DMS153 (cell line): ENCODE results near the gene LRCH2.

ENCODE experiments used
- DNase-seq: peaks from one replicate; lab custom pipeline; 2025; lab: John Stamatoyannopoulos, UW

Gene LRCH2

DNA sequence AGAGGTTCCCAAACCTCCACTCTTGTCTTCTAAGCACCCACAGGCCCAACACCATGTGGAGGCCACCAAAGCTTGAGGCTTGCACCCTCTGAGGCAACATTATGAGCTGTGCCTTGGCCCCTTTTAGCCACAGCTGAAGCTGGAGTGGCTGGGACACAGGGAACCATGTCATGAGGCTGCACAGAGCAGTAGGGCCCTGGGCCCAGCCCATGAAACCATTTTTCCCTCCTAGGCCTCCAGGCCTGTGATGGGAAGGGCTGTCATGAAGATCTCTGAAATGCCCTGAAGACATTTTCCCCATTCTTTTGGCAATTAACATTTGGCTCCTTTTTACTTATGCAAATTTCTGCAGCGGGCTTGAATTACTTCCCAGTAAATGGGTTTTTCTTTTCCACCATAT is 29.9 kb downstream of the LRCH2 start:
- DNase-seq, result no peak

DNA sequence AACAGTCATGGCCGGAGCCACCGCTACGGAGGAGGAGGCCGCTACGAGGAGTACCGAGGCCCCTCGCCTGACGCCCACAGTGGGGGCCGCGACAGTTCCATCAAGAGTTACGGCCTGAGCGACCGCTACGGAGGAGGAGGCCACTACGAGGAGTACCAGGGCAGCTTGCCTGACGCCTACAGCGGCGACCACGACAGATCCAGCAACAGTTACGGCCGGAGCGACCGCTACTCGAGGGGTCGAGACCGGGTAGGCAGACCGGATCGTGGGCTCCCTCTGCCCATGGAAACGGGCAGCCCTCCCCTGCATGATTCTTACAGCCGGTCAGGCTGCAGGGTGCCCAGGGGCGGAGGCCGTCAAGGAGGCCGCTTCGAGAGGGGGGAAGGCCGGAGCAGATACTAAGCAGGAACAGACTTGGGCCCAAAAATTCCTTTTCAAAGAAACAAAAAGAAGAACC is 41.6 kb downstream of the LRCH2 start:
- DNase-seq, result no peak

DNA sequence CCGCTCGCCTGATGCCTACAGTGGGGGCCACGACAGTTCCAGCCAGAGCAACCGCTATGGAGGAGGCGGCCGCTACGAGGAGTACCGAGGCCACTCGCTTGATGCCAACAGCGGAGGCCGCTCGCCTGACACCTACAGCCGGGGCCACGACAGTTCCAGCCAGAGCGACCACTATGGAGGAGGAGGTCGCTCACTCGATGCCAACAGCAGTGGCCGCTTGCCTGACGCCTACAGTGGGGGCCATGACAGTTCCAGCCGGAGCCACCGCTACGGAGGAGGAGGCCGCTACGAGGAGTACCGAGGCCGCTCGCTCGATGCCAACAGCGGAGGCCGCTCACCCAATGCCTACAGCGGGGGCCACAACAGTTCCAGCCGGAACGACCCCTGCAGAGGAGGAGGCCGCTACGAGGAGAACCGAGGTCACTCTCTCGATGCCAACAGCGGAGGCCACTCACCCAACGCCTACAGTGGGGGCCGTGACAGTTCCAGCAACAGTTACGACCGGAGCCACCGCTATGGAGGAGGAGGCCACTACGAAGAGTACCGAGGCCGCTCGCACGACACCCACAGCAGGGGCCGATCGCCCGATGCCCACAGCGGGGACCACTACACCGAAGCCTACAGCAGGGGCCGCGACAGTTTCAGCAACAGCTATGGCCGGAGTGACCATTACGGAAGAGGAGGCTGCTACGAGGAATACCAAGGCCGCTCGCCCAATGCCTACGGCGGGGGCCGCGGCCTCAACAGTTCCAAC is 42.2 kb downstream of the LRCH2 start:
- no peak for DNase-seq

DNA sequence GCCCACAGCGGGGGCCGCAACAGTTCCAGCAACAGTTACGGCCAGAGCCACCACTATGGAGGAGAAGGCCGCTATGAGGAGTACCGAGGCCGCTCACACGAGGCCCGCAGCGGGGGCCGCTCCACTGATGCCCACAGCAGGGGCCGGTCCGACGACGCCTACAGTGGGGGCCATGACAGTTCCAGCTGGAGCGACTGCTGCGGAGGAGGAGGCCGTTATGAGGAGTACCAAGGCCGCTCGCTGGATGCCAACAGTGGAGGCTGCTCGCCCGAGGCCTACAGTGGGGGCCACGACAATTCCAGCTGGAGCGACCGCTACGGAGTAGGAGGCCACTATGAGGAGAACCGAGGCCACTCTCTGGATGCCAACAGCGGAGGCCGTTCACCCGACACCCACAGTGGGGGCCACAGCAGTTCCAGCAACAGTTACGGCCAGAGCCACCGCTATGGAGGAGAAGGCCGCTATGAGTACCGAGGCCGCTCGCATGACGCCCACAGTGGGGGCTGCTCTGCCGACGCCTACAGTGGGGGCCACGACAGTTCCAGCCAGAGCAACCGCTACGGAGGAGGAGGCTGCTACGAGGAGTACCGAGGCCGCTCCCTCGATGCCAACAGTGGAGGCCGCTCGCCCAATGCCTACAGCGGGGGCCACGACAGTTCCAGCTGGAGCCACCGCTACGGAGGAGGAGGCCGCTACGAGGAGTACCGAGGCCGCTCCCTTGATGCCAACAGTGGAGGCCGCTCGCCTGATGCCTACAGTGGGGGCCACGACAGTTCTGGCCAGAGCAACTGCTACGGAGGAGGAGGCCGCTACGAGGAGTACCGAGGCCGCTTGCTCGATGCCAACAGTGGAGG is 43.0 kb downstream of the LRCH2 start:
- no peak for DNase-seq

DNA sequence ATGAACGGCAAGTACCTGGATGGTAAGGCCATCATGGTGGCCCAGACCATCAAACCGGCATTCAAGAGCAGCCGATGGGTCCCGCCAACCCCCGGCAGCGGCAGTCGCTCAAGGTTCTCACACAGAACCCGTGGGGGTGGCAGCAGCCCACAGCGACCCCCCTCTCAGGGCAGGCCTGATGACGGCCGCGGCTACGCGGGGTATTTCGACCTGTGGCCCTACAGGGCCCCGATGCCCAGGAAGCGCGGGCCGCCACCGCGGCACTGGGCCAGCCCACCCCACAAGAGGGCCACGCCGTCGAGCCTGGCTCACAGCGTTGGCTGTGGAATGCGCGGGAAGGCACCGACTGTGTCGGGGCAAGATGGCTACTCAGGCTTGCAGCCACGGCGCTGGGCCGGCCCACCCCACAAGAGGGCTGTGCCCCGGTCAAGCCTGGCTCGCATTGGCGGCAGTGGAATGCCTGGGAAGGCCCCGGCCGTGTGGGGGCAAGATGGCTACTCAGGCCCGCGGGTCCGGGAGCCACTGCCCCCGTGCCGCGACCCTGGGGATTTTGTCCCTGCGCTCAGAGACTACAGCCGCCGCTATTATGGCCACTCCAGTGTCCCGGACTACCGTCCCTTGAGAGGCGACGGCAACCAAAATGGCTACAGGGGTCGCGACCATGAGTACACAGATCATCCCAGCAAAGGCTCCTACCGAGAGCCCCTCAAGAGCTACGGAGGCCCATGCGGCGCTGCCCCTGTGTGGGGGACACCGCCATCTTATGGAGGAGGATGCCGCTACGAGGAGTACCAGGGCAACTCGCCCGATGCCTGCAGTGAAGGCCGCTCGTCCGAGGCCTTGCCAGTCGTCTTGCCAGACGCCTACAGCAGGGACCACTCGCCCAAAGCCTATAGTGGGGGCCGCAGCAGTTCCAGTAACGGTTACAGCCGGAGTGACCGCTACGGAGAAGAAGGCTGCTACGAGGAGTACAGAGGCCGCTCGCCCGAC is 44.0 kb downstream of the LRCH2 start:
- no peak for DNase-seq

DNA sequence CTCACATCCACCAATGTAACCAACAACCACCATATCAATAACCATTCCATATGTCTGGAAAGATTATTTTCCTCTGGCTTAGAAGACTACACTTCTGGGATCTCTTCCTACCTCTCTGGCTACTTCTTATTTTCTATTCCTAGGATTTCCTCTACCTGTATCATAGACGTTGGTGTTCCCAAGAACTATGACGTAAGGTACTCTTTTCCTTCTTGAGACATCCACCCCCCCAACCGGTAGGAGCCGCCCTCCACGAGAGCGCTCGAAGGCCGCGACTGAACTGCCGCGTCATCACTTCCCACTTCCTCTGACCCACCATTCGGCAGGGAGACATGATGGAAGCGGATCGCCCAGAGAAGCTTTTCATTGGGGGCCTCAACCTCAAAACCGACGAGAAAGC is 44.8 kb downstream of the LRCH2 start, which contains the start of gene RBMXL3:
RBMXL3 (plus strand) TSS at position 301 of the 400 bp plus-strand sequence; CDS start at position 333, 32 bp downstream.
- no peak for DNase-seq

DNA sequence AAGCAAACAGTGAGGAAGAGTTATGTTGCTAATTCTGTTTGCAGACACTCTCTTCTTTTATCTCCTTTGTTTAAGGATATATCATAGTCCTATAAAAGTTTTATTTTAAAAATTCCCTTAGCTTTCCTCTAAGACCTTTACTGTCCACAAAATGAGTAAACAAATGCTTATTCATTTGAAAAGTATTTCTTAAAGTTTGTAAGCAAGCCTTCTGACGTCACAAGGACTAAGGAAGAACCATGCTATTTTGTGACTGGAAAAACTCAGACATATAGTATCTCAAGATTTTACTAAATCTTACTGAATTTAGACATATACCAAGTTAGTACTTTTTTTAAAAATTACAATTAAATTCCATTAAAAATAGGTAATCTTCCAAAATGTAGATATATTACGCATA is 49.9 kb downstream of the LRCH2 start:
- no peak for DNase-seq

DNA sequence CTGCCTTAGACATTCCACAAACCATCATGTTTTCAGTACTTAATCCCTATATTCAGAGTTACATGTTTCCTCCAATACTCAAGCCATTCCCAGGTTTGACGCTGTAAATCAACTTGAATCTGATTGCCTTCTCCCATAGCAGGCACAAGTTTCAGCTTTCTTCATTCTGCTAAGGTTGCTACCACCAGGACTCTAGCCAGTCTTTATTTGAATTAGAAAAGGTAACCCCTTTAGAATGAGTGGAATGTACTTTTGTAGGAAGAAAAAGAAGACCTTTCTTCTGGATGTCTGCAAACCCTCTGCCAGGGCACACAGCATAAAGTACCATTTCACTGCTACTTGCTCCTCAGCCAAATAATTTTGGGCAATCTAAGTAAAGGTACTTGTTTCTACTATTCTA is 55.4 kb downstream of the LRCH2 start:
- no peak for DNase-seq

DNA sequence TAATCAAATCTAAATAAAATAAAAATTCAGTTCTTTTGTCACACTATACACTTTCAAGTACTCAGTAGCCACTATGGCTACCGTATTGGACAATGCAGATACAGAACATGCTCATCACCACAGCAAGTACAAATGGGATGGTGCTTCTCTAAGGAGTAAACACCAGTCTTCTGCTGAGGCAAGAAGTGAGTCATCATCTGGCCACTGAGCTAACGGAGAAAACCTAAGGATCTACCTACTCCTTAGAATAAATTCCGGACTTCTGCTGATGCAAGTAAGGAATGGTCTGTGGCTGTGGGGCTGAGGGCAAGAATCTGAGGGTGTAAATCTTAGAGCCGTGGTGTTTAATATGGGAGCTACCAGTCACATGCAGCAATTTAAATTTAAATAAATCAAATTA is 56.0 kb downstream of the LRCH2 start:
- no peak for DNase-seq

DNA sequence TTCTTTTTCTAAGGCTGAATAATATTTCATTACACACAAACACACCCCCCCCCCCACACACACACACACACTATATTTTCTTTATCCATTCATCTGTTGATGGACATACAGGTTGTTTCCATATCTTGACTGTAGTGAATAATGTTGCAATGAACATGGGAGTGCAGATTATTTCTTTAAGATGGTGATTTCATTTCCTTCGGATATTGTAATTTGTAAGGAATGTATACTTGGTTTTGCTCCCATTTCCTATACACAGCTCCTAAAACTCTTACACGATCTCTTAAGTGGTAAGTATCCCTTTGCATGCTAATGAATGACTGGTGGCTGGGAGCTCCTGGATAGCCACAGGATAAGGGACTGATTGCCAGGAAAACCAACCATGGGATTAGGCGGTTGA is 59.3 kb downstream of the LRCH2 start:
- no peak for DNase-seq

DNA sequence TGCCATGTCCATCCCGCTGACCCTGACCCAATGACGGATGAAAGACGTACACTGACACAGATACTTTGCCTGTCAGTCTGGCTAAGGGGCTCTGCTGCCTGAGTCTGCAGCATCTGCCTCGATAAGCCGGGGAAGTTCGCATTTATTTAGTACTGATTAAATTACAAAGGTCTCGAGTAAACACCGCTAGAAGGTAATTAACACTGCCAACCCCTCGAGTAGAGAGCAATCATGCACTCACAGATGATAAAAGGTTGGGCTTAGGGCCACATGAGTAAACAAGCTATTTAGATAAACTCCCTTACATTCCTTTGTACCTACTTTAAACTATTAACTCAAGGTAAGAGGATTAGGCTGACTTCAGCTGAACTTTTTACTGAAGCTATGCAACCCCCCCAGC is 60.7 kb downstream of the LRCH2 start:
- no peak for DNase-seq

DNA sequence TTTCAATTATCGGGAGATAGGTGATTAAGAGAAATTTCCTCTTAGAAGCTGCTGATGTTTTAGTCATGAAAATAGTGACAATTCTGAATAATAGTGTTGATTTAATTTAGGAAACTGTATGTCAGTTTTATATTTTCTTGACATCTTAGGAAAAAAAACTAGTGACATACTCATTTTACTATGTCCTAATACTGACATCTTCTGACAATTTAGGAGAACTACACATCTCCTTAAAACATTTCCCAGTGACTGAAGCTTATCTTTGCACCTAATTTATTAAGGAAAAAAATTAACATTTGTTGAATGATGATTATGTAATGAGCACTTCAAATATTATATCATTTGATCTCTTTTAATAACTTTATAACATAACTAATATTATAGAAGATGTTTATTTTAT is 86.7 kb downstream of the LRCH2 start:
- DNase-seq, result no peak

DNA sequence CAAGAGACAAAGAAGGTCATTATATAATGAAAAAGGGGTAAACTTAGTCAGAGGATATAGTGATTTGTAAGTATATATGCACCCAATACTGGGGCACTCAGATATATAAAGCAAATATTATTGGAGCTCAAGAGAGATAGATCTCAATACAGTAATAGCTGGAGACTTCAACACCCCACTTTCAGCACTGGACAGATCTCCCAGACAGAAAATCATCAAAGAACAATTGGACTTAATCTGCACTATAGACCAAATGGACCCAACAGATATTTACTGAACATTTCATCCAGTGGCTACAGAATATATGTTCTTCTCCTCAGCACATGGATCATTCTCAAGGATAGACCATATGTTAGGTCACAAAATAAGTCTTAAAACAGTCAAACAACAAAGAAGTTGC is 91.8 kb downstream of the LRCH2 start:
- DNase-seq, result no peak

DNA sequence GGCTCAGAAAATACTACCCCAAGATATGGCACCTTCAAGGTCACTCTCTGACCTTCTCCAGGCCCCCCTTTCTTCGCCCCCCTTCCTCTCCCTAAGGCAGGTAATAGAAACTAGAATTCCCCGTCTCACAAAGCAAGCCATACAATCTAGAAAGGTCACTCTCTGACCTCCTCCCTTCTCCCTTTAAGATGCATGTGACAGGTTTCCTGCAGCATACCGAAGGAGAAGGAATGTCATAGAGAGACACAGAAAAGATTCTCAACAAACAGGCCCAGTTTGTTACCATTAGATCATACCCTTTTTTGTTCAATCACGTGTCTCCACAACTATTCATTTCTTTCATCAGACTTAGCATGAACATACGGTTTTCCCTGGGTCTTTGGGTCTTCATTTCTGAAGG is 95.9 kb downstream of the LRCH2 start:
- no peak for DNase-seq

DNA sequence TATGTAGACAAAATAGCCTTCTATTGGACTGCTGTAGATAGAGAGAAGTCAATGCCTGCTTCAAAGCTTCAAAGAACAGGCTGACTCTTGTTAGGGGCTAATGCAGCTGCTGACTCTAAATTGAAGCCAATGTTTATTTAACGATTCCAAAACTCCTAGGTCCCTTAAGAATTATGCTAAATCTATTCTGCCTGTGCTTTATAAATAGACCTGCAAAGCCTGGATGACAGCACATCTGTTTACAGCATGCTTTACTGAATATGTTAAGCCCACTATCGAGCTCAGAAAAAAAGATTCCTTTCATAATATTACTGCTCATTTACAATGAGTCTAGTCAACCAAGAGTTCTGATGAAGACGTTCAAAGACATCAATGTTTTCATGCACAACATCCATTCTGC is 99.5 kb downstream of the LRCH2 start:
- DNase-seq, result no peak

DNA sequence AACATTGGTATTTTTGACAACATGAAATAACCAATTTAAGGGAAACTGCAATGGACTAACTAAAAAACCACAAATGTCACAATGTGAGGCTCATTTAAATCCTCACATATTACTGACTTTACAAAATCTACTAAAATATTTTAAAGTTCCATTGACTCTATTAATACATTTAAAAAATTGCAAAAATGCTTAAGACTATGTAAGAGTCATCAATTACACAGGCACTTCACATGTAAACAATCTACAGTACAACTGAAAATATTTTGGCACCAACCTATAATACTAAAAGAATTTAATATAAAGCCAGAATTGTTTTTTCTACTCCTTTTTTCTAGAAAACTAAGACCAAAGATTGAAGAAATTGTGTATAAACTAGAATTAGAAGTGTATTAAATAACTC is 121.5 kb downstream of the LRCH2 start:
- DNase-seq, result no peak

DNA sequence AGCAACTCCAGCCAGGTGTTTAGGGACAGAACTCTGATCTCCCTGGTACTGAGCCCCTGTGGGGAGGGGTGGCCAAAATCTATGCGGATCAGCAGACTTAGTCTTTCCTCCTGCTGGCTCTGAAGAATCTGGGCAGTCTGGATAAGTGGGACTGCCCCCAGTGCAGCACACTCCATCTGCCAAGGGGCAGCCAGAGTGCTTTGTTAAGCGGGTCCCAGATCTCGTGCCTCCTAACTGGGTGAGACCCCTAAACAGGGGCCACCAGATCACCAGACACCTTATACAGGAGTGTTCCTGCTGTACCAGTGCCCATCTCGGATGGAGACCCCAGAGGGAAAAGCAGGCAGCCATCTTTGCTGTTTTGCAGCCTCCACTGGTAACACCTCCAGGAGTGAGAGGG is 135.0 kb downstream of the LRCH2 start:
- DNase-seq, result no peak

DNA sequence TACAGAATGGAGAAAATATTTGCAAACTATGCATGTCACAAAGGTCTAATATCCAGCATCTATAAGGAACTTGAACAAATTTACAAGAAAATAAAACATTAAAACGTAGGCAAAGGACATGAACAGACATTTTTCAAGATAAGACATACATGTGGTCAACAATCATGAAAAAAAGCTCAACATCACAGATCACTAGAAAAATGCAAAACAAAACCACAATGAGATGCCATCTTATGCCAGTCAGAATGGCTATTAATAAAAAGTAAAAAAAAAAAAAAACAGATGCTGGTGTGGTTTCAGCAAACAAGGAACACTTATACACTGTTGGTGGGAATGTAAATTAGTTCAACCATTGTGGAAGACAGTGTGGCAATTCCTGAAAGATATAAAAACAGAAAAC is 140.7 kb downstream of the LRCH2 start:
- no peak for DNase-seq

DNA sequence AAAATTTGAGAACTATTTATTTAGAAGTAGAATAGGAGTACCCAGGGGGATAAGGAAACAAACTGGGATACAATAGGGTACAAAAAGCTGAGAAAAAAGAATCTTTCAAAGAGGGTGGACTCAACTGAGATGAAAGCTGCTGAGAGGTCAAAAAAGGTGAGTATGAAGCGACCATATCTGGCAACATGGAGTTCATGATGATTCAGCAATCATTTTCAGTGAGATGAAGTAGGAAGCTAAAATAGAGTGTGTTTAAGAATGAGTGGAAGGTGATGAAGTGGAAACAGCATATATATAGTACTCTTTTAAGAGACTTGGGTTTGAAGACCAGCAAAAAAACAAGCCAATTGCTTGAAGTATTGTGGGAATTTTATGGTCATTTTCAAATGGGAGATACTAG is 144.5 kb downstream of the LRCH2 start:
- no peak for DNase-seq

DNA sequence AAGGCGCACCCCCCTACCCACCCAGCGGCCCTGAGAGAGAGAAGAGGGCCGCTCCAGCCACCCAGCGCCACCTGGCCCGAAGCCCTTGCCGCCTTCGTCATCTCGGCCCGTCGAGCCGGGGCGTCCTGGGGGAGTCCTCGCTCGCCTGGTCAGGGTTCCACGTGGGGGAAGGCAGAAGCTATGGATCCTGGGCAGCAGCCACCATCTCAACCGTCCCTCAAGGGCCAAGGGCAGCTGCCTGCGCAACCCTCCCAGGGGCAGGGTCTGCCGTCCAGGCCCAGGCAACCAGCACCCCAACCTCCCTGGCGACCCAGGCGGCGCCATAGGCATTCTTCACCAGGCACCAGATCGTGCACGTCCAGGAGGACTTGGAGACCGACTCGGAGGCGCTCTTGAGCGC is 165.0 kb downstream of the LRCH2 start:
- no peak for DNase-seq

DNA sequence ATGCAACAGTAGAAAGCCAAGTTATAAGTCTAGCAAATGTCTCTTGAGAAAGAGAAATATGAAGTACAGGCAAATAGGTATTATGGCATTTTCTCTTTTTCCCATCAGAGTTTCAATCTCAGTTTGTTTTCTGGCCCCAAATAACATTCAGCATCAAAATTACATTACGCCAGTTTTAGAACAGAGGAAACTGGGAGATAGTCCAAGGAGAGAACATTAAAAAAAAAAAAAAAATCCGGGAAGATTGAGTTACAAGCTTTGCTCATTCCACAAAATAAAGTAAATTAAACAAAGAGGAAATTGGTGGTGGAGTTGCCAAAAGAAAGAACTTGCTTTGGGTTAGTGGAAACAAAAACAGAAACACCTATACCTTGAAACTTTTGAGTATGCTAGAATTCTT is 166.1 kb downstream of the LRCH2 start:
- DNase-seq, result no peak

DNA sequence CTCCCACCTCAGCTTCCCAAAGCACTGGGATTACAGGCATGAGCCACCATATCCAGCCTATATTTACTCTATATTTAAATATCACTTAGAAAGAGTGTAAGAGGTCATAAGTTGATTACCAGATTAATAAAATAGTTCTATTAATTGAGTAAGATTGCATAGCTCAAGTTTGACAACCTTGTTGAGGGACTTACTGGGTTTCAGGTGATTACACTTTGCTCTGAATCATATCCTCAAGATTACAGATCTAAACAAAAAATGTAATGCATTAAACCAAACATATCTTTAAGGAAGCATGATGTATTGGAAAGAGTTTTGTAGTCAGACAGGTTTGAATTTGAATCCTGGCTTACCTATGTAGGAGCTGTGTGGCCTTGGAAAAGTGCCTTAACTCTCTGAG is 168.6 kb downstream of the LRCH2 start:
- no peak for DNase-seq
